Measurements from ENCODE around the gene WSB1.

WSB1 gene

GRCh38 chr17:27349540-27350021 lies 55.7 kb downstream of the WSB1 start:
- no peak for TF ChIP-seq CTCF (conservative IDR thresholded peaks at IDR 0.05)
- H3K27ac ChIP-seq: no peak overlapping the region

GRCh38 chr17:27351759-27352158 lies 57.8 kb downstream of the WSB1 start:
- H3K27ac ChIP-seq: no peak overlapping the region
- TF ChIP-seq CTCF (conservative IDR thresholded peaks at IDR 0.05): no peak

GRCh38 chr17:27352448-27353032 lies 58.6 kb downstream of the WSB1 start:
- no peak for TF ChIP-seq CTCF (conservative IDR thresholded peaks at IDR 0.05)
- peak overlapping the region; percentile 81; the same call in 1 of the 2 replicates for H3K27ac ChIP-seq

- no peak for TF ChIP-seq CTCF (conservative IDR thresholded peaks at IDR 0.05)
- H3K27ac ChIP-seq: peak overlapping the region; percentile 81
Observed at GRCh38 chr17:27353033-27353460, 59.1 kb downstream of the WSB1 start.

GRCh38 chr17:27353461-27354050 lies 59.6 kb downstream of the WSB1 start:
- peak overlapping the region; percentile 81 for H3K27ac ChIP-seq
- peak; percentile 100 for TF ChIP-seq CTCF (conservative IDR thresholded peaks at IDR 0.05)

- H3K27ac ChIP-seq: peak overlapping the region; percentile 81
- TF ChIP-seq CTCF (conservative IDR thresholded peaks at IDR 0.05): peak; percentile 34
Observed at GRCh38 chr17:27354051-27354490, 60.2 kb downstream of the WSB1 start.

GRCh38 chr17:27354491-27355081 lies 60.7 kb downstream of the WSB1 start:
- peak overlapping the region; percentile 81 for H3K27ac ChIP-seq
- no peak for TF ChIP-seq CTCF (conservative IDR thresholded peaks at IDR 0.05)
